SK-N-SH (cell line): ENCODE measurements around the gene TEX19.
"Not testable (repeated sequence)": the region's sequence is repeated elsewhere in the genome, so short reads cannot be mapped to it uniquely, and the experiment has no call there.

Experiments used
- EP300 ChIP-seq, 2 experiments: IDR thresholded peaks; 2 replicates each; pipeline versions ENCODE4 v1.4.0 to v1.6.1; 2012; ENCODE audit warnings: borderline replicate concordance in 1 of 2, low read depth in 1 of 2, low read length in 1 of 2
- POLR2AphosphoS5 ChIP-seq: IDR thresholded peaks from 2 replicates; pipeline ENCODE4 v1.6.1; 2012; ENCODE audit warnings: low read depth, low read length
- TCF12 ChIP-seq: IDR thresholded peaks from 2 replicates; pipeline ENCODE4 v1.4.0; 2012
- TF ChIP-seq, protein P1 (sequence below): fragments of 200-600 bp; sonication (generic); IDR thresholded peaks from 2 replicates; pipeline ENCODE4 v1.6.1; 2017; ENCODE audit warnings: antibody characterized with exemption, mild to moderate bottlenecking, moderate library complexity
- TF ChIP-seq, protein P2 (sequence below): fragments of 150-350 bp; IDR thresholded peaks from 2 replicates; pipeline ENCODE4 v1.6.1; 2017; ENCODE audit warnings: antibody characterized with exemption, low read length, low read depth, borderline replicate concordance

DNA sequence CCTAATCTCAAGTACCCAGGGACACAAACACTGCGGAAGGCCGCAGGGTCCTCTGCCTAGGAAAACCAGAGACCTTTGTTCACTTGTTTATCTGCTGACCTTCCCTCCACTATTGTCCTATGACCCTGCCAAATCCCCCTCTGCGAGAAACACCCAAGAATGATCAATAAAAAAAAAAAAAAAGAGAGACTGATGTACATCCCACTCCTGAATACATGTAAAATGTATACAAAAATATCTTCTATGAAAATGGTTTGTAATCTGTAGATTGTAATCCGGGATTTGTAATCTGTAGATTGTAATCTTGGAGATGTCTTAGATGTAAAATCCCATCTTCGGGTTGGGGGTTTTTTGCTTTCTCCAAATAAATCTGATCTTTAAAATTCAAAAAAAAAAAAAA, 18.2 kb downstream of the TEX19 start:
- TF ChIP-seq, protein P1, sequence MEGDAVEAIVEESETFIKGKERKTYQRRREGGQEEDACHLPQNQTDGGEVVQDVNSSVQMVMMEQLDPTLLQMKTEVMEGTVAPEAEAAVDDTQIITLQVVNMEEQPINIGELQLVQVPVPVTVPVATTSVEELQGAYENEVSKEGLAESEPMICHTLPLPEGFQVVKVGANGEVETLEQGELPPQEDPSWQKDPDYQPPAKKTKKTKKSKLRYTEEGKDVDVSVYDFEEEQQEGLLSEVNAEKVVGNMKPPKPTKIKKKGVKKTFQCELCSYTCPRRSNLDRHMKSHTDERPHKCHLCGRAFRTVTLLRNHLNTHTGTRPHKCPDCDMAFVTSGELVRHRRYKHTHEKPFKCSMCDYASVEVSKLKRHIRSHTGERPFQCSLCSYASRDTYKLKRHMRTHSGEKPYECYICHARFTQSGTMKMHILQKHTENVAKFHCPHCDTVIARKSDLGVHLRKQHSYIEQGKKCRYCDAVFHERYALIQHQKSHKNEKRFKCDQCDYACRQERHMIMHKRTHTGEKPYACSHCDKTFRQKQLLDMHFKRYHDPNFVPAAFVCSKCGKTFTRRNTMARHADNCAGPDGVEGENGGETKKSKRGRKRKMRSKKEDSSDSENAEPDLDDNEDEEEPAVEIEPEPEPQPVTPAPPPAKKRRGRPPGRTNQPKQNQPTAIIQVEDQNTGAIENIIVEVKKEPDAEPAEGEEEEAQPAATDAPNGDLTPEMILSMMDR, result not testable (repeated sequence)
- not testable (repeated sequence) for TF ChIP-seq POLR2AphosphoS5; EP300 (IDR thresholded peaks at IDR 0.05; ENCODE audit: borderline replicate concordance in 1 of 2, low read depth in 1 of 2, low read length in 1 of 2); TCF12
- TF ChIP-seq, protein P2, sequence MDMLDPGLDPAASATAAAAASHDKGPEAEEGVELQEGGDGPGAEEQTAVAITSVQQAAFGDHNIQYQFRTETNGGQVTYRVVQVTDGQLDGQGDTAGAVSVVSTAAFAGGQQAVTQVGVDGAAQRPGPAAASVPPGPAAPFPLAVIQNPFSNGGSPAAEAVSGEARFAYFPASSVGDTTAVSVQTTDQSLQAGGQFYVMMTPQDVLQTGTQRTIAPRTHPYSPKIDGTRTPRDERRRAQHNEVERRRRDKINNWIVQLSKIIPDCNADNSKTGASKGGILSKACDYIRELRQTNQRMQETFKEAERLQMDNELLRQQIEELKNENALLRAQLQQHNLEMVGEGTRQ, result not testable (repeated sequence)
